ENCODE measurements around the gene PEAR1. TPM values are rescaled to one million over a fixed set of nuclear protein-coding genes. Genes with fewer than 3 reads are reported as not detected.

The PEAR1 gene
- total RNA-seq, 1 donor from 2014 or later, result 0.09 TPM

GRCh38 chr1:156956333-156956732 is 62.8 kb downstream of the PEAR1 start:
- intact Hi-C loops (cut with micrococcal nuclease), result loop anchor here (5.0 kb wide), 1 partner anchor 44 kb away; no protein-coding TSS in a partner anchor

- intact Hi-C loops (cut with micrococcal nuclease), result loop anchor here (5.0 kb wide), 1 partner anchor 45 kb away; no protein-coding TSS in a partner anchor
These were observed 64.1 kb downstream of the PEAR1 start for GRCh38 chr1:156957634-156958033.

- intact Hi-C loops (cut with micrococcal nuclease), result loop anchor here (5.0 kb wide), 1 partner anchor 46 kb away; no protein-coding TSS in a partner anchor
These were observed 64.8 kb downstream of the PEAR1 start for GRCh38 chr1:156958247-156958714.

- intact Hi-C loops (cut with micrococcal nuclease), result loop anchor here (5.0 kb wide), 1 partner anchor 47 kb away; no protein-coding TSS in a partner anchor
These were observed 65.9 kb downstream of the PEAR1 start for GRCh38 chr1:156959414-156959813.

- intact Hi-C loops (cut with micrococcal nuclease), result loop anchor here (5.0 kb wide), 2 partner anchors 48 to 68 kb away; partner anchors contain the start of gene PEAR1
These were observed 66.4 kb downstream of the PEAR1 start for GRCh38 chr1:156959925-156960324.

GRCh38 chr1:156961709-156962108 is 68.2 kb downstream of the PEAR1 start:
- intact Hi-C loops (cut with micrococcal nuclease), result loop anchor here (5.0 kb wide), 1 partner anchor 69 kb away; the partner anchor contains the start of gene PEAR1

- intact Hi-C loops (cut with micrococcal nuclease), result loop anchor here (5.0 kb wide), 1 partner anchor 71 kb away; the partner anchor contains the start of gene PEAR1
These were observed 70.1 kb downstream of the PEAR1 start for GRCh38 chr1:156963621-156964020.

GRCh38 chr1:156964441-156964840 is 70.9 kb downstream of the PEAR1 start:
- intact Hi-C loops (cut with micrococcal nuclease), result loop anchor here (5.0 kb wide), 1 partner anchor 72 kb away; the partner anchor contains the start of gene PEAR1

Other genes with a start within 250 kb of the PEAR1 start
- not detected in 2 replicates for gene NES, start 216.3 kb upstream of the PEAR1 start, total RNA-seq
- 1.6 and 2.1 TPM in 2 replicates for gene CRABP2, start 188.1 kb upstream of the PEAR1 start, total RNA-seq
- 29.8 and 34.7 TPM in 2 replicates for gene METTL25B, start 165.2 kb upstream of the PEAR1 start, total RNA-seq
- 57.9 and 59.3 TPM in 2 replicates for gene ISG20L2, start 165.0 kb upstream of the PEAR1 start, total RNA-seq
- gene MRPL24, start 152.6 kb upstream of the PEAR1 start, total RNA-seq, result 71.9 and 75.7 TPM in 2 replicates
- 253 and 257 TPM in 2 replicates for gene HDGF, start 142.0 kb upstream of the PEAR1 start, total RNA-seq
- 83.3 and 85.5 TPM in 2 replicates for gene PRCC, start 126.2 kb upstream of the PEAR1 start, total RNA-seq
- gene SH2D2A, start 76.9 kb upstream of the PEAR1 start, total RNA-seq, result 94.7 and 96.1 TPM in 2 replicates
- gene INSRR, start 34.6 kb upstream of the PEAR1 start, total RNA-seq, result 0.14 TPM in 1 of 2 replicates, not detected in the other
- gene NTRK1, start 32.9 kb upstream of the PEAR1 start, total RNA-seq, result 12.7 and 13.4 TPM in 2 replicates
- gene LRRC71, start 26.9 kb downstream of the PEAR1 start, total RNA-seq, result not detected in 2 replicates
- 18.0 and 18.3 TPM in 2 replicates for gene ARHGEF11, start 152.0 kb downstream of the PEAR1 start, total RNA-seq
- not detected in 2 replicates for gene ETV3L, start 206.1 kb downstream of the PEAR1 start, total RNA-seq
- gene ETV3, start 244.7 kb downstream of the PEAR1 start, total RNA-seq, result 50.6 and 53.4 TPM in 2 replicates